CD14-positive monocyte (primary cell): ENCODE data around the gene TSPAN19. TPM values are rescaled to one million over a fixed set of nuclear protein-coding genes. Genes with fewer than 3 reads are reported as not detected.

Experiments used
- DNase-seq, 3 donors: peaks; one replicate each; pipeline ENCODE4 v3.0.0-alpha.2; 2011 to 2022
- H2AFZ ChIP-seq: 2 replicates; pipeline ENCODE4 v1.6.0; 2012; ENCODE audit warnings: mild to moderate bottlenecking, low read depth, low read length, inconsistent platforms; ENCODE audit not compliant: insufficient read depth, poor library complexity, severe bottlenecking
- H3K27ac ChIP-seq, 2 donors: 1 replicate in 1 of 2; 2 replicates in 1 of 2; pipeline ENCODE4 v1.5.1; 2012 to 2013; ENCODE audit warnings: low read length in 2 of 2, control low read depth in 1 of 2, inconsistent platforms in 1 of 2, low read depth in 1 of 2, mild to moderate bottlenecking in 1 of 2
- H3K27me3 ChIP-seq, 2 donors: one replicate each; pipeline versions ENCODE4 v1.6.0 to v1.6.1; 2011 to 2013; ENCODE audit warnings: low read length in 2 of 2; ENCODE audit not compliant: control insufficient read depth in 2 of 2, insufficient read depth in 2 of 2
- H3K36me3 ChIP-seq, 2 donors: replicated peaks in 1 of 2; 1 replicate in 1 of 2; 2 replicates in 1 of 2; pipeline versions ENCODE4 v1.5.1 to v1.6.1; 2012 to 2013; ENCODE audit warnings: low read length in 2 of 2, control low read depth in 1 of 2, inconsistent platforms in 1 of 2, mild to moderate bottlenecking in 1 of 2; ENCODE audit not compliant: insufficient read depth in 2 of 2, control insufficient read depth in 1 of 2
- H3K4me1 ChIP-seq, 2 donors: 1 replicate in 1 of 2; 2 replicates in 1 of 2; pipeline versions ENCODE4 v1.5.1 to v1.6.1; 2012 to 2013; ENCODE audit warnings: low read length in 2 of 2, control low read depth in 1 of 2, inconsistent platforms in 1 of 2, mild to moderate bottlenecking in 1 of 2, moderate library complexity in 1 of 2; ENCODE audit not compliant: insufficient read depth in 2 of 2, control insufficient read depth in 1 of 2
- H3K4me2 ChIP-seq: replicated peaks from 2 replicates; pipeline ENCODE3; 2012; ENCODE audit warnings: low read length, moderate library complexity, mild to moderate bottlenecking; ENCODE audit not compliant: poor library complexity, severe bottlenecking; ENCODE audit errors: extremely low read depth
- H3K4me3 ChIP-seq, 3 experiments: fragments of 200-600 bp in 1 of 3; sonication (generic) in 1 of 3; replicated peaks in 1 of 3; 1 replicate in 2 of 3; 2 replicates in 1 of 3; pipeline ENCODE4 v1.5.1; 2011 to 2013; ENCODE audit warnings: low read length in 3 of 3, mild to moderate bottlenecking in 3 of 3, control low read depth in 2 of 3, low read depth in 2 of 3, inconsistent platforms in 1 of 3, moderate library complexity in 1 of 3
- H3K79me2 ChIP-seq: 2 replicates; pipeline ENCODE4 v1.6.0; 2012; ENCODE audit warnings: mild to moderate bottlenecking, control low read depth, inconsistent platforms, low read length, moderate library complexity; ENCODE audit not compliant: insufficient read depth
- H3K9ac ChIP-seq: 2 replicates; pipeline ENCODE4 v1.6.0; 2017; ENCODE audit warnings: low read length, mild to moderate bottlenecking; ENCODE audit not compliant: insufficient read depth, poor library complexity, severe bottlenecking
- H3K9me3 ChIP-seq, 2 donors: replicated peaks in 1 of 2; 1 replicate in 1 of 2; 2 replicates in 1 of 2; pipeline versions ENCODE4 v1.5.1 to v1.6.1; 2012 to 2013; ENCODE audit warnings: low read length in 2 of 2, control low read depth in 1 of 2; ENCODE audit not compliant: control insufficient read depth in 1 of 2, insufficient read depth in 1 of 2
- H4K20me1 ChIP-seq: 2 replicates; pipeline ENCODE4 v1.6.0; 2012; ENCODE audit warnings: mild to moderate bottlenecking, low read length, control low read depth, moderate library complexity; ENCODE audit not compliant: insufficient read depth
- H3K27ac Mint-ChIP-seq, 7 donors: one replicate each; pipeline ENCODE4 v1.8.0; 2020; ENCODE audit warnings: mild to moderate bottlenecking in 7 of 7, mixed read lengths in 7 of 7, moderate library complexity in 6 of 7, inconsistent platforms in 2 of 7
- H3K27me3 Mint-ChIP-seq, 3 donors: one replicate each; pipeline ENCODE4 v1.8.0; 2021 to 2022; ENCODE audit warnings: low read depth in 3 of 3, mild to moderate bottlenecking in 3 of 3, mixed read lengths in 3 of 3, moderate library complexity in 3 of 3, inconsistent platforms in 1 of 3
- H3K36me3 Mint-ChIP-seq, 2 donors: one replicate each; pipeline ENCODE4 v1.8.0; 2020; ENCODE audit warnings: mixed read lengths in 2 of 2, inconsistent platforms in 1 of 2, mild to moderate bottlenecking in 1 of 2
- H3K4me1 Mint-ChIP-seq: one replicate; pipeline ENCODE4 v1.8.0; 2020; ENCODE audit warnings: mild to moderate bottlenecking, mixed read lengths
- H3K4me3 Mint-ChIP-seq, 2 donors: one replicate each; pipeline ENCODE4 v1.8.0; 2020; ENCODE audit warnings: mild to moderate bottlenecking in 2 of 2, mixed read lengths in 2 of 2, moderate library complexity in 1 of 2
- H3K9me3 Mint-ChIP-seq, 7 donors: one replicate each; pipeline ENCODE4 v1.8.0; 2020 to 2022; ENCODE audit warnings: mixed read lengths in 7 of 7, mild to moderate bottlenecking in 6 of 7, moderate library complexity in 6 of 7, inconsistent platforms in 2 of 7
- CTCF ChIP-seq: fragments of 200-600 bp; IDR thresholded peaks from one replicate; pipeline ENCODE4 v1.8.0; 2022; ENCODE audit warnings: antibody characterized with exemption, mild to moderate bottlenecking
- WGBS: methylation state at CpG from one replicate; pipeline ENCODE4 v1.1.5; 2013; ENCODE audit warnings: missing lambda C conversion rate; ENCODE audit not compliant: insufficient coverage; 5-methylcytosine and 5-hydroxymethylcytosine counted together
- intact Hi-C, 2 donors: fragments of 100-400 bp; cut with micrococcal nuclease; formaldehyde crosslinking; loops; one replicate each; pipeline versions ENCODE4 v1.15.0 to v1.15.1; 2023
- polyA plus RNA-seq, 3 donors: library from polyadenylated mRNA; depleted of rRNA in 1 of 3; unstranded in 2 of 3; stranded (reverse) in 1 of 3; fragments of 300-500 nt in 2 of 3; fragments of >200 nt in 1 of 3; fragmentation: Illumina TruSeq in 2 of 3; gene quantifications; 1 replicate in 2 of 3; 2 replicates in 1 of 3; pipeline ENCODE4 v1.2.3, GENCODE V29; 2012 to 2021

Gene TSPAN19
- polyA plus RNA-seq, 3 donors: not detected

DNA sequence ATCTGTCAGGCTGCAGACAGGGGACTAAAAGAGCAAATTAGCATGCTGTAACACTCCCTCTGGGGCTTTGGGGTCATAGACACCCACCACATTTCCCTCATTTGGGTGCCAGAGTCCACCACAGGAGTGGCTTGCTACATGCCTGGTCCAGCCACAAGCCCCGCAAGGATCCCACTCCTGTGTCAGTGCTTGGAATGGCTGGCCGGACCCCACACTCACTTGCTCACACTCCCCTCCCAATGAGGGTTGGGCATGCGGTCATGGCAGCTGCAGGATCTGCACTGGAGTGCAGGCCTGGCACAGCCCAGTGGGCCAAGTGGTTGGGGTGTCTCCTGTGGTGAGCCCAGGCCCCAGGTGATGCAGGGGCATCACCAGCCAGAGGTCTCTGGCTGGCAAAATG, 59.9 kb downstream of the TSPAN19 start:
- Mint-ChIP-seq H3K27ac (no peak overlapping the region), H3K4me1 (no peaks in the 10 kb centered on the region), H3K27me3 (no peaks in the 10 kb centered on the region), H3K4me3 (no peak overlapping the region), H3K36me3 (no peaks in the 10 kb centered on the region), H3K9me3 (no peaks in the 10 kb centered on the region)
- no peak overlapping the region for H3K27ac ChIP-seq
- no peak for TF ChIP-seq CTCF
- DNase-seq: no peak
- H3K9me3 ChIP-seq: peaks cover 0 to 8% of the 10 kb centered on the region in 2 donors
- H3K36me3 ChIP-seq: no peaks in the 10 kb centered on the region
- WGBS: 82% methylated on average over 3 of the region's 3 CpGs
- no peaks in the 10 kb centered on the region for H3K27me3 ChIP-seq
- H3K9ac ChIP-seq: no peak overlapping the region
- H2AFZ ChIP-seq: no peak overlapping the region
- H3K4me3 ChIP-seq: no peak overlapping the region
- no peaks in the 10 kb centered on the region for H4K20me1 ChIP-seq
- intact Hi-C loops: no loop called here
- H3K79me2 ChIP-seq: no peaks in the 10 kb centered on the region
- no peak overlapping the region for H3K4me2 ChIP-seq
- no peaks in the 10 kb centered on the region for H3K4me1 ChIP-seq

GRCh38 chr12:84974155-84974815, 61.8 kb downstream of the TSPAN19 start:
- Histone ChIP-seq H3K27ac (no peak overlapping the region), H3K4me1 (no peaks in the 10 kb centered on the region), H3K4me2 (no peak overlapping the region), H3K9me3 (peaks cover 0 to 8% of the 10 kb centered on the region in 2 donors), H4K20me1 (no peaks in the 10 kb centered on the region), H3K36me3 (no peaks in the 10 kb centered on the region), H3K9ac (no peak overlapping the region), H3K4me3 (no peak overlapping the region), H2AFZ (no peak overlapping the region), H3K27me3 (no peaks in the 10 kb centered on the region), H3K79me2 (no peaks in the 10 kb centered on the region)
- H3K4me1 Mint-ChIP-seq: no peaks in the 10 kb centered on the region
- no peak for TF ChIP-seq CTCF
- no peak overlapping the region for H3K27ac Mint-ChIP-seq
- intact Hi-C loops: no loop called here
- no peak for DNase-seq
- H3K36me3 Mint-ChIP-seq: no peaks in the 10 kb centered on the region
- no CpG with 5 or more reads among the region's 2 CpGs for WGBS
- H3K27me3 Mint-ChIP-seq: no peaks in the 10 kb centered on the region
- no peak overlapping the region for H3K4me3 Mint-ChIP-seq
- H3K9me3 Mint-ChIP-seq: no peaks in the 10 kb centered on the region
